Measurements from ENCODE around the gene SCAP. TPM values are rescaled to one million over a fixed set of nuclear protein-coding genes. Genes with fewer than 3 reads are reported as not detected.
A peak's percentile ranks its signal among the peaks of the same experiment; 100 is the strongest.

The SCAP gene
- total and polyA plus RNA-seq, 2 donors (not counting 1 experiment from before 2014, with no cell fraction given) = 55.8 to 113 TPM

- H4K20me1 ChIP-seq (ENCODE audit: control insufficient read depth, insufficient read depth, low read length, poor library complexity, severe bottlenecking) = peaks cover 40% of the 10 kb centered on the region
- H3K9me3 ChIP-seq (ENCODE audit: control extremely low read depth in 1 of 3, control insufficient read depth in 2 of 3, insufficient read depth in 1 of 3, low read length in 2 of 3) = no peaks in the 10 kb centered on the region
- peak within 1 kb of the TSS; percentile 81 for H3K9ac ChIP-seq (ENCODE audit: low read length)
- H3K27me3 Mint-ChIP-seq = no peaks in the 10 kb centered on the region
- H3K9me3 Mint-ChIP-seq (ENCODE audit: insufficient read depth) = no peaks in the 10 kb centered on the region
- H3K27me3 ChIP-seq (replicated peaks in 1 of 4; ENCODE audit: control extremely low read depth in 1 of 4, control insufficient read depth in 3 of 4, insufficient read depth in 4 of 4, low read length in 3 of 4) = no peaks in the 10 kb centered on the region
- peak within 1 kb of the TSS; percentile 93 to 95 for H3K27ac ChIP-seq (ENCODE audit: low read length in 2 of 2)
- POLR2A ChIA-PET = interaction anchor here (0.6 to 1.5 kb wide), 4 partner anchors 10 to 451 kb away, joined by 3 to 6 read pairs (median 4); partner anchors contain the start of gene SETD2
- H2AFZ ChIP-seq (ENCODE audit: insufficient read depth, low read depth, low read length, poor library complexity, severe bottlenecking) = peak within 1 kb of the TSS; percentile 85
- peak within 1 kb of the TSS; percentile 100 for H3K4me3 Mint-ChIP-seq
- CTCF ChIA-PET = interaction anchor here (0.8 to 1.9 kb wide), 4 partner anchors 40 to 535 kb away, joined by 3 to 7 read pairs (median 4); partner anchors contain the start of gene SETD2
- H3K4me1 ChIP-seq (ENCODE audit: control insufficient read depth in 2 of 2, insufficient read depth in 2 of 2, low read length in 2 of 2) = peaks cover 21 to 31% of the 10 kb centered on the region in 2 donors
- ATAC-seq (ENCODE audit: low read depth) (peak; percentile 81), DNase-seq (peak; percentile 99)
- intact Hi-C loops (cut with micrococcal nuclease) = loop anchor here (1.0 to 5.0 kb wide), 9 partner anchors 34 to 533 kb away; partner anchors contain the start of genes DHX30, KIF9, KLHL18 and NBEAL2
- H3K27ac Mint-ChIP-seq = peak within 1 kb of the TSS; percentile 99
- peak within 1 kb of the TSS; percentile 82 for H3K4me2 ChIP-seq (replicated peaks; ENCODE audit: low read depth, low read length, poor library complexity, severe bottlenecking)
- H3K4me3 ChIP-seq (ENCODE audit: control extremely low read depth in 1 of 5, extremely low read depth in 1 of 5, insufficient read depth in 1 of 5, low read depth in 2 of 5, low read length in 4 of 5) = peak within 1 kb of the TSS; percentile 61 to 96 (median 91)
- TF ChIP-seq CTCF (IDR thresholded peaks at IDR 0.05) (no peak), EZH2 (IDR thresholded peaks at IDR 0.05; ENCODE audit: borderline replicate concordance, insufficient read depth, low read depth, low read length, poor library complexity, severe bottlenecking) (no peak)
- peaks cover 65% of the 10 kb centered on the region for H3K79me2 ChIP-seq (ENCODE audit: control insufficient read depth, insufficient read depth, low read length)
- under 1% methylated on average over 55 of the region's 61 CpGs for WGBS (ENCODE audit: insufficient coverage)
- H3K4me1 Mint-ChIP-seq = peaks cover 53% of the 10 kb centered on the region
- H3K36me3 ChIP-seq (replicated peaks in 1 of 2; ENCODE audit: control extremely low read depth in 1 of 2, control insufficient read depth in 1 of 2, extremely low read depth in 1 of 2, insufficient read depth in 2 of 2, low read length in 1 of 2) = no peaks in the 10 kb centered on the region
Measured at GRCh38 chr3:47380601-47381316, 95.0 kb downstream of the SCAP start, which contains the start of gene PTPN23. Gene PTPN23 (plus strand): TSS chr3:47381021. CDS start chr3:47381097, 76 bp downstream.

Data from B cell (primary cell).